ENCODE data around the gene CPAMD8. TPM values are rescaled to one million over a fixed set of nuclear protein-coding genes. Genes with fewer than 3 reads are reported as not detected.
"Not testable (repeated sequence)": the region's sequence is repeated elsewhere in the genome, so short reads cannot be mapped to it uniquely, and the experiment has no call there.

Gene CPAMD8
- total and polyA plus RNA-seq, 2 of the 8 experiments (the other 6 are each of a cell fraction or from before 2014, with no cell fraction given), result 6.1 to 9.2 TPM

- H2BK20ac ChIP-seq (ENCODE audit: low read length); DNase-seq (ENCODE audit: low read depth in 1 of 2, low spot score in 2 of 2); H3K4me1 ChIP-seq (replicated peaks in 1 of 4; ENCODE audit: control insufficient read depth in 3 of 4, insufficient read depth in 4 of 4, low read length in 3 of 4); H2AFZ ChIP-seq (ENCODE audit: low read length); FAIRE-seq; H3K4me2 ChIP-seq (ENCODE audit: insufficient read depth in 1 of 2, low read depth in 2 of 2, low read length in 2 of 2); H3K79me1 ChIP-seq (ENCODE audit: low read depth, low read length); H2BK15ac ChIP-seq (ENCODE audit: low read length); H3K9me3 ChIP-seq (ENCODE audit: insufficient read depth in 2 of 2, low read depth in 1 of 2, low read length in 1 of 2); H3K9ac ChIP-seq (replicated peaks in 1 of 4; ENCODE audit: extremely low read depth in 1 of 4, low read depth in 3 of 4, low read length in 3 of 4); H4K20me1 ChIP-seq (replicated peaks in 1 of 2; ENCODE audit: control insufficient read depth in 1 of 2, insufficient read depth in 2 of 2, low read length in 2 of 2); H3K23ac ChIP-seq (ENCODE audit: insufficient read length); H2AK5ac ChIP-seq (ENCODE audit: low read depth, low read length); H2BK5ac ChIP-seq (ENCODE audit: low read depth, low read length); H3K27ac ChIP-seq (ENCODE audit: low read depth, low read length); H4K5ac ChIP-seq (ENCODE audit: insufficient read length, low read depth, low read length); H3K14ac ChIP-seq (ENCODE audit: insufficient read length); H3K4me3 ChIP-seq (ENCODE audit: extremely low read depth in 1 of 4, insufficient read depth in 2 of 4, low read depth in 3 of 4, low read length in 4 of 4); H3K79me2 ChIP-seq (ENCODE audit: control insufficient read depth in 1 of 2, insufficient read depth in 2 of 2, low read length in 2 of 2); H3K56ac ChIP-seq (replicated peaks; ENCODE audit: insufficient read length, low read depth, low read length); H3K4ac ChIP-seq (replicated peaks; ENCODE audit: insufficient read length, low read depth, low read length); H4K8ac ChIP-seq (ENCODE audit: extremely low read depth, insufficient read depth, low read length); H2BK12ac ChIP-seq (ENCODE audit: low read depth, low read length); POLR2A ChIA-PET (ENCODE audit: partially characterized antibody); CTCF ChIA-PET (ENCODE audit: partially characterized antibody); H4K91ac ChIP-seq (replicated peaks; ENCODE audit: insufficient read length, low read length); H3K27me3 ChIP-seq (replicated peaks in 1 of 4; ENCODE audit: control insufficient read depth in 3 of 4, extremely low read depth in 1 of 4, insufficient read depth in 3 of 4, low read length in 3 of 4); H3K36me3 ChIP-seq (ENCODE audit: control insufficient read depth in 2 of 4, insufficient read depth in 4 of 4, low read length in 3 of 4); H2BK120ac ChIP-seq (replicated peaks; ENCODE audit: low read depth, low read length); H3K18ac ChIP-seq (ENCODE audit: extremely low read depth, low read length): not testable (repeated sequence)
- peaks cover 18% of the 10 kb centered on the region; the same call in 1 of the 2 replicates for H3K23me2 ChIP-seq (ENCODE audit: low read depth, low read length)
- WGBS, 2 experiments (ENCODE audit: extremely low coverage in 1 of 2, insufficient coverage in 1 of 2, insufficient read length in 1 of 2, insufficient replicate concordance in 2 of 2, low coverage in 1 of 2, low lambda C conversion rate in 2 of 2, missing lambda C conversion rate in 1 of 2), result 81% methylated on average over 2 of the region's 2 CpGs; no CpG with 5 or more reads in 1 of the 2 experiments
These were observed 44.0 kb downstream of the CPAMD8 start for GRCh38 chr19:16982586-16982985.

Data from H1 (cell line).